Stomach (tissue), 4 donors: ENCODE results near the gene PDE4B.

Experiments used
- CTCF ChIP-seq, 7 experiments: fragments of 450-650 bp in 4 of 7; fragments of 200-600 bp in 3 of 7; sonication (generic) in 3 of 7; IDR thresholded peaks; one replicate each; pipeline ENCODE4 v1.5.1; 2016 to 2019; ENCODE audit warnings: antibody characterized with exemption in 7 of 7, control low read depth in 2 of 7, mild to moderate bottlenecking in 1 of 7
- EP300 ChIP-seq: sonication (generic); formaldehyde crosslinking; IDR thresholded peaks from one replicate; pipeline ENCODE4 v1.6.1; 2017; ENCODE audit warnings: antibody characterized with exemption
- POLR2A ChIP-seq, 4 donors: fragments of 450-650 bp; IDR thresholded peaks; one replicate each; pipeline ENCODE4 v1.6.1; 2016; ENCODE audit warnings: antibody characterized with exemption in 4 of 4, control low read depth in 2 of 4, mild to moderate bottlenecking in 1 of 4, moderate library complexity in 1 of 4
- POLR2AphosphoS5 ChIP-seq, 3 donors: sonication (generic); formaldehyde crosslinking; IDR thresholded peaks; one replicate each; pipeline ENCODE4 v1.6.1; 2016; ENCODE audit warnings: antibody characterized with exemption in 3 of 3

- no peak for TF ChIP-seq POLR2AphosphoS5 (IDR thresholded peaks at IDR 0.05)
- TF ChIP-seq CTCF (IDR thresholded peaks at IDR 0.05) = no peak
- no peak for TF ChIP-seq POLR2A (IDR thresholded peaks at IDR 0.05)
- TF ChIP-seq EP300 = no peak
These were observed 54.2 kb downstream of the PDE4B start for GRCh38 chr1:65846866-65847265.
